GM21576 (cell line): ENCODE data around the gene ACTL10.
"Not testable (repeated sequence)": the region's sequence is repeated elsewhere in the genome, so short reads cannot be mapped to it uniquely, and the experiment has no call there.

Source experiments
- ATAC-seq: cut with Tn5 transposase; IDR thresholded peaks from one replicate; pipeline ENCODE4 v1.9.1; 2021; ENCODE audit warnings: mild to moderate bottlenecking, moderate library complexity; ENCODE audit not compliant: unreplicated experiment

ACTL10 gene

GRCh38 chr20:33693741-33694638 lies 27.2 kb downstream of the ACTL10 start:
- no peak for ATAC-seq

- ATAC-seq = no peak
Observed at GRCh38 chr20:33694639-33695012, 27.9 kb downstream of the ACTL10 start.

GRCh38 chr20:33696448-33696847 lies 29.7 kb downstream of the ACTL10 start:
- no peak for ATAC-seq

GRCh38 chr20:33697129-33697528 lies 30.4 kb downstream of the ACTL10 start:
- no peak for ATAC-seq

- ATAC-seq = not testable (repeated sequence)
Observed at GRCh38 chr20:33698966-33699365, 32.2 kb downstream of the ACTL10 start.

DNA sequence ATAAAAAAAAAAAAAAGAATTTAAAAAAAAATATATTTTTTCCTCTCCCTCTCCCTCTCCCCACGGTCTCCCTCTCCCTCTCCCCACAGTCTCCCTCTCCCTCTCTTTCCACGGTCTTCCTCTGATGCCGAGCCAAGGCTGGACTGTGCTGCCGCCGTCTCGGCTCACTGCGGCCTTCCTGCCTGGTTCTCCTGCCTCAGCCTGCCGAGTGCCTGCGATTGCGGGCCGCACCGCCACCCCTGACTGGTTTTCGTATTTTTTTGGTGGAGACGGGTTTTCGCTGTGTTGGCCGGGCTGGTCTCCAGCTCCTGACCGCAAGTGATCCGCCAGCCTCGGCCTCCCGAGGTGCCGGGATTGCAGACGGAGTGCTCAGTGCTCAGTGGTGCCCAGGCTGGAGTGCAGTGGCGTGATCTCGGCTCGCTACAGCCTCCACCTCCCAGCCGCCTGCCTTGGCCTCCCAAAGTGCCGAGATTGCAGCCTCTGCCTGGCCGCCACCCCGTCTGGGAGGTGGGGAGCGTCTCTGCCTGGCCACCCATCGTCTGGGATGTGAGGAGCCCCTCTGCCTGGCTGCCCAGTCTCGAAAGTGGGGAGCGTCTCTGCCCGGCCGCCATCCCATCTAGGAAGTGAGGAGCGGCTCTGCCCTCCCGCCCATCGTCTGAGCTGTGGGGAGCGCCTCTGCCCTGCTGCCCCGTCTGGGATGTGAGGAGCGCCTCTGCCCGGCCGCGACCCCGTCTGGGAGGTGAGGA lies 34.1 kb downstream of the ACTL10 start:
- ATAC-seq = not testable (repeated sequence)

DNA sequence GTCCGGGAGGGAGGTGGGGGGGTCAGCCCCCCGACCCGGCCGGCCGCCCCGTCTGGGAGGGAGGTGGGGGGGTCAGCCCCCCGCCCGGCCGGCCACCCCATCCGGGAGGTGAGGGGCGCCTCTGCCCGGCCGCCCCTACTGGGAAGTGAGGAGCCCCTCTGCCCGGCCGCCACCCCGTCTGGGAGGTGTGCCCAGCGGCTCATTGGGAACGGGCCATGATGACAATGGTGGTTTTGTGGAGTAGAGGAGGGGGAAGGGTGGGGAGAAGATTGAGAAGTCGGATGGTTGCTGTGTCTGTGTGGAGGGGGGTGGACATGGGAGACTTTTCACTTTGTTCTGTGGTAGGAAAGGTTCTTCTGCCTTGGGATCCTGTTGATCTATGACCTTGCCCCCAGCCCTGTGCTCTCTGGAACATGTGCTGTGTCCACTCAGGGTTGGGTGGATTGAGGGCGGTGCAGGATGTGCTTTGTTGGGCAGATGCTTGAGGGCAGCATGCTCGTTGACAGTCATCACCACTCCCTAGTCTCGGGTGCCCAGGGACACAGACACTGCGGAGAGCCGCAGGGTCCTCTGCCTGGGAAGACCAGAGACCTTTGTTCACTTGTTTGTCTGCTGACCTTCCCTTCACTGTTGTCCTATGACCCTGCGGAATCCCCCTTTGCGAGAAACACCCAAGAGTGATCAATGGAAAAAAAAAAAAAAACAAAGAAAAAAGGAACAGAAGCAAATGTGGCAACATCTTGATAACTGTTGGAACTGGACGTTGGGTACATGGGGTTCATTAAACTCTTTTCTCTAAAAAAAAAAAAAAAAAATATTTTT lies 35.1 kb downstream of the ACTL10 start:
- no peak for ATAC-seq

GRCh38 chr20:33702861-33703260 lies 36.1 kb downstream of the ACTL10 start:
- ATAC-seq = no peak

DNA sequence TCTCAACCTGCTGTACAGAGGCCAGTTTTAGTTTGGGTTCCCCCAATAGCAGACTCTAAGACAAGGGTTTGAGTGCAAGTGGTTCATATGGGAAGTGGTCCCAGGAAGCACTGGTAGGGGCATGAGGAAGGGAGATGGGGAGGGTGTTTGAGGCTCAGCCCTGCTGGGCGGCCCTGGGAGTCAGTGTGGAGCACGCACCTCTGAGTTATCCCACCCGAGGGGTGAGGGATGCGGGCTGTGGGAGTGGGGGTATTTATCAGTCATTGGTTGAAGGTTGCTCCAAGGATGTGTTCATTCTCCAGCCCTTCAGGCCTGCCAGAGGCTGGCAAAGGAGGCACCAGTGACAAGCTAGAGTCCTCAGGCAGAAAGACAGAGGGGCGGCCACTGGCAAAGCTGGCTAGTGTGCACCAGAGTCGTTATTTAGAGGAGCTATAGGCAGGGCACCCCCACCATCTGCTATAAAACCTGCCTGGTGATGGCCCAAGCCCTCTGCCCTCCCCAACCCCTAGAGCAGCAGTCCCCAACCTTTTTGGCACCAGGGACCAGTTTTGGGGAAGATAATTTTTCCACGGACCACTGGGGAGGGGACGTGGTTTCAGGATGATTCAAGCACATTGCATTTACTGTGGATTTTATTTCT lies 36.9 kb downstream of the ACTL10 start:
- no peak for ATAC-seq

DNA sequence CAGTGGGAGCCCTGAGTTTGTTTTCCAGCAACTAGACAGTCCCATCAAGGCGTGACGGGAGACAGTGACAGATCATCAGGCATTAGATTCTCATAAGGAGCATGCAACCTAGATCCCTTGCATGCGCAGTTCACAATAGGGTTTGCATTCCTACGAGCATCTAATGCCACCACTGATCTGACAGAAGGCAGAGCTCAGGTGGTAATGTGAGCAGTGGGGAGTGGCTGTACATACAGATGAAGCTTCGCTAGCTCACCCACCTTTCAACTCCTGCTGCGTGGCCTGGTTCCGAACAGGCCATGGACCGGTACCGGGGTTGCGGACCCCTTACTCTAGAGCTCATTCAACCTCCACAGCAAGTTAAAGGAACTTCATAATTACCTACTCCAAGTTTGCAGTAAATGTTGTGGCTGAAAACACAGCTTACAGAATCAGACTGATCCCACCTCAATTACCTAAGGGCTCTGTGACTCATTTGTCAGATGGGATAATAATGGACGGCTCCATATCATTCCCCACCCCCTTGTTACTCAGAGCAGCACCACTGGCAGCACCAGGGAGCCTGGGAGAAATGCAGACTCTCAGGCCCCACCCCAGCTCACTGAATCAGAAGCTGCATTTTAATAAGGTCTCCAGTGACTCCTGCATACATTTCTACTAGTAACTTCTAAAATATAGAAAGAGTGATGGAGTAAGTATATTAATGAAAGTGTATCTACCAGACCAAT lies 37.6 kb downstream of the ACTL10 start:
- ATAC-seq = no peak

DNA sequence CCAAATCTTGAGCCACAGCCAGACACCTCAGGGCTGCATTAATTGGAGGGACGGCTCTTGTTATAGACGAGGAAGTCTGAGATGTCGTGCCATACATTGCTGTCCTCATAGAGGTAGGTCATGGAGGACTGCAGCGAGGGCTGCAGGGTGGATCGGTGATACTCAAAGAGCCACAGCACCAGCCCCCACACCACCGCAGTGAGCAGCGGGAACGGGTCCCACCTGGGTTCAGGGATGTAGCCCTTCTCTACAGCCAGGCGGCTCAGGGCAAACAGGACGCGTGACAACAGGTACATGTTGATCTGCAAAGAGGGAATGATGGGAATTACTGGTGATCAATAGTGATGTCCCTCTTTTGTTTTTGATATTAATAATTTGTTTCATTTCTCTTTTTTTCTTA lies 40.9 kb downstream of the ACTL10 start:
- no peak for ATAC-seq

GRCh38 chr20:33709398-33709797 lies 42.7 kb downstream of the ACTL10 start:
- no peak for ATAC-seq

DNA sequence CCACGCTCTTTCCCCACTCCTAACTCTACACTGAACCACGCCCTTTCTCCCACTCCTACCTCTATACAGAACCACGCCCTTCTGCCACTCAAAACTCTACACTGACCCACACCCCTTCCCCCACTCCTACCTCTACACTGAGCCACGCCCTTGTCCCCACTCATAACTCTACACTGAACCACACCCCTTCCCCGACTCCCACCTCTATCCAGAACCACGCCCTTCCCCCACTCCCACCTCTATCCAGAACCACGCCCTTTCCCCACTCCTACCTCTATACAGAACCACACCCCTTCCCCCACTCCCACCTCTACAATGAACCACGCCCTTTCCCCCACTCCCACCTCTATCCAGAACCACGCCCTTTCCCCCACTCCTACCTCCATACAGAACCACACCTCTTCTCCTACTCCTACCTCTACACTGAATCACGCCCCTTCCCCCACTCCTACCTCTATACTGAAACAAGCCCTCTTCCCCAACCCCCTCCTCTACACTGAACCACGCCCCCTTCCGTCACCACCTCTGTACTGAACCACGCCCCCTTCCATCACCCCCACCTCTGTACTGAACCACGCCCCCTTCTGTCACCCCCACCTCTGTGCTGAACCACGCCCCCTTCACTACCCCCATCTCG lies 43.3 kb downstream of the ACTL10 start:
- no peak for ATAC-seq

DNA sequence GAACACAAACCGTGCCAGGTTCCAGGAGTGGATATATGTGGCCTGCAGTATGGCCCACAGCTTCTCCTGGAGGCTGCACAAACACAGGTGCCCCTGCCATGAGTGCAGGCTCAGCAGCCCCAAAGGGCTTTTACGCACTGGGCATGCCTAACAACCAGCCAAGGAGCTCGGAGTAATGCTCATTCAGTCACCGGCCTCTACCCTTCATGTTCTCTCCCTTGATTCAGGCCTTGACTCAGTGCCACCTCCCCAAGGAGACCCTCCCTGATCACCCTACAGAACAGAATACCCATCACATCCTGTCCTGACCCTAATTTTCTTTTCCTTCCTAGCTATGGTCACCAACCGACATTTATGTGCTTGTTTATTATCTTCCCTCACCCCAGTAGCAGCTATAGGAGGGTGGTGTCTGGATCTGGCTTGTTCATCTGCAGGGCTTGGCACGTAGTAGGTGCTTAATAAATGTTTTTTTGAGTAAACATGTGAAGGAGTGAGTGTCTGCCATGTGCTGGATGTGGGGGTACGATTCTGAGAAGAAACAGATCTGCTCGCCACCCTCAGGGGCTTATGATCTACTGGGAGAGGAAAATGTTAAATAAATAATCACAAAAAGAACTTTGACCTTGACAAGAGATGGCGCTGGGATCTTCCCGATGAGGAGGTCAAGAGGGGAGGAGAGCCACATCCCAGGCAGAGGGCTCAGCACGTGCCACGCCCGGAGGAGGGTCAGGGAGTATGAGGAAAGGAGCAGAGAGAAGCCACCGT lies 44.1 kb downstream of the ACTL10 start:
- ATAC-seq = no peak

- ATAC-seq = no peak
Observed at GRCh38 chr20:33711446-33711738, 44.6 kb downstream of the ACTL10 start.

- ATAC-seq = no peak
Observed at GRCh38 chr20:33713865-33714367, 47.2 kb downstream of the ACTL10 start.

DNA sequence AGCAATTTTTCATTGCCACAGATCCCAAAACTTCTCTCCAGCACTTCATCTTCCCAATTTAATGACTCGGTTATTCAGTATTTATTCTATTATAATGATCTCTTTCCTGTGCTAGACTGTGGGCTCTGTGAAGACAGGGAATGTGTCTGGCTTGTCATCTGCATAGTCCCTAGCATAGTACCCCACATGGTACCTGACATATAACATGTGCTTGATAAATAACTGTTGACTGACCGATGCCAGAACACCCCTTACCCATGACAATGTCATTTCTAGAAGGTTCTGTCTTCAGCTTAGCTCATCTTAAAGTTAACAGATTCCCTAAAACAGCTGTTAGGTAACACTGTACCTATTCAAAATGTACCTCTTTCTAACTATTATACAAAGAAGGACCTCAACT lies 49.8 kb downstream of the ACTL10 start:
- no peak for ATAC-seq
